ENCODE data around the gene C10orf67. TPM values are rescaled to one million over a fixed set of nuclear protein-coding genes. Genes with fewer than 3 reads are reported as not detected.

The C10orf67 gene
- total RNA-seq, 2 experiments from 2014 or later, result 0.15 TPM; not detected in 1

Other genes starting within 250 kb of the C10orf67 start
- 1 to 10 TPM; 4.8 to 5.1 TPM for gene MSRB2, start 249.2 kb downstream of the C10orf67 start, total RNA-seq
- gene PTF1A, start 152.5 kb downstream of the C10orf67 start, total RNA-seq, result not detected
- gene OTUD1, start 94.3 kb upstream of the C10orf67 start, total RNA-seq, result 1 to 10 TPM; 5.3 TPM